Hepatocyte (in vitro differentiated cells): Measurements from ENCODE around the gene ADGRD1. TPM values are rescaled to one million over a fixed set of nuclear protein-coding genes. Genes with fewer than 3 reads are reported as not detected.

Source experiments
- DNase-seq: peaks from one replicate; pipeline ENCODE4 v3.0.0-alpha.2; 2016; ENCODE audit warnings: low spot score
- H2AFZ ChIP-seq: fragments of 200-600 bp; sonication (generic); 2 replicates; pipeline ENCODE4 v1.6.0; 2016; ENCODE audit warnings: antibody characterized with exemption, mild to moderate bottlenecking
- H3K27ac ChIP-seq: fragments of 200-600 bp; sonication (generic); 2 replicates; pipeline ENCODE4 v1.5.1; 2016; ENCODE audit warnings: mild to moderate bottlenecking
- H3K27me3 ChIP-seq: fragments of 200-600 bp; sonication (generic); 2 replicates; pipeline ENCODE4 v1.6.1; 2016
- H3K36me3 ChIP-seq: fragments of 200-600 bp; sonication (generic); replicated peaks from 2 replicates; pipeline ENCODE4 v1.5.1; 2016; ENCODE audit warnings: low read depth; ENCODE audit not compliant: insufficient read depth
- H3K4me1 ChIP-seq: fragments of 200-600 bp; sonication (generic); 2 replicates; pipeline ENCODE4 v1.5.1; 2016; ENCODE audit warnings: mild to moderate bottlenecking, moderate library complexity; ENCODE audit not compliant: insufficient read depth
- H3K4me2 ChIP-seq: fragments of 200-600 bp; sonication (generic); 2 replicates; pipeline ENCODE4 v1.6.0; 2016
- H3K4me3 ChIP-seq: fragments of 200-600 bp; sonication (generic); 2 replicates; pipeline ENCODE4 v1.5.1; 2016; ENCODE audit warnings: mild to moderate bottlenecking
- H3K79me2 ChIP-seq: fragments of 200-600 bp; sonication (generic); 2 replicates; pipeline ENCODE4 v1.6.0; 2017; ENCODE audit warnings: mild to moderate bottlenecking
- H3K9me2 ChIP-seq: fragments of 200-600 bp; sonication (generic); replicated peaks from 2 replicates; pipeline ENCODE4 v1.6.0; 2017; ENCODE audit warnings: mild to moderate bottlenecking; ENCODE audit not compliant: insufficient read depth
- H3K9me3 ChIP-seq: fragments of 200-600 bp; sonication (generic); 2 replicates; pipeline ENCODE4 v1.5.1; 2016; ENCODE audit warnings: low read depth, mild to moderate bottlenecking
- H4K20me1 ChIP-seq: fragments of 200-600 bp; sonication (generic); 2 replicates; pipeline ENCODE4 v1.6.0; 2016; ENCODE audit warnings: mild to moderate bottlenecking; ENCODE audit not compliant: insufficient read depth, poor library complexity, severe bottlenecking
- EZH2 ChIP-seq: fragments of 200-600 bp; sonication (generic); IDR thresholded peaks from 2 replicates; pipeline ENCODE4 v1.6.1; 2016; ENCODE audit warnings: antibody characterized with exemption, mild to moderate bottlenecking, borderline replicate concordance
- EZH2phosphoT487 ChIP-seq: fragments of 200-600 bp; sonication (generic); IDR thresholded peaks from one replicate; pipeline ENCODE4 v1.6.1; 2018; ENCODE audit warnings: antibody characterized with exemption, mild to moderate bottlenecking, low read depth, moderate library complexity; ENCODE audit not compliant: unreplicated experiment, severe bottlenecking
- WGBS: methylation state at CpG from one replicate; pipeline ENCODE4 v1.1.6; 2016; ENCODE audit warnings: low lambda C conversion rate; ENCODE audit errors: missing lambda C conversion rate; 5-methylcytosine and 5-hydroxymethylcytosine counted together
- polyA plus RNA-seq: library from polyadenylated mRNA; unstranded; fragments of >200 nt; fragmentation: Nextera tagmentation; extraction: Ambion mirVana; gene quantifications from 2 replicates; pipeline ENCODE4 v1.2.1, GENCODE V29; 2016
- total RNA-seq: library from RNA; depleted of rRNA; stranded (reverse); fragments of >200 nt; gene quantifications from 2 replicates; pipeline ENCODE4 v1.2.3, GENCODE V29; 2014
- TF ChIP-seq, protein P1 (sequence below): fragments of 200-600 bp; sonication (generic); IDR thresholded peaks from 2 replicates; pipeline ENCODE4 v1.5.1; 2016; ENCODE audit warnings: antibody characterized with exemption, mild to moderate bottlenecking; ENCODE audit not compliant: poor library complexity

Gene ADGRD1
- total and polyA plus RNA-seq, 2 experiments from 2014 or later: 18.1 to 18.5 TPM

DNA sequence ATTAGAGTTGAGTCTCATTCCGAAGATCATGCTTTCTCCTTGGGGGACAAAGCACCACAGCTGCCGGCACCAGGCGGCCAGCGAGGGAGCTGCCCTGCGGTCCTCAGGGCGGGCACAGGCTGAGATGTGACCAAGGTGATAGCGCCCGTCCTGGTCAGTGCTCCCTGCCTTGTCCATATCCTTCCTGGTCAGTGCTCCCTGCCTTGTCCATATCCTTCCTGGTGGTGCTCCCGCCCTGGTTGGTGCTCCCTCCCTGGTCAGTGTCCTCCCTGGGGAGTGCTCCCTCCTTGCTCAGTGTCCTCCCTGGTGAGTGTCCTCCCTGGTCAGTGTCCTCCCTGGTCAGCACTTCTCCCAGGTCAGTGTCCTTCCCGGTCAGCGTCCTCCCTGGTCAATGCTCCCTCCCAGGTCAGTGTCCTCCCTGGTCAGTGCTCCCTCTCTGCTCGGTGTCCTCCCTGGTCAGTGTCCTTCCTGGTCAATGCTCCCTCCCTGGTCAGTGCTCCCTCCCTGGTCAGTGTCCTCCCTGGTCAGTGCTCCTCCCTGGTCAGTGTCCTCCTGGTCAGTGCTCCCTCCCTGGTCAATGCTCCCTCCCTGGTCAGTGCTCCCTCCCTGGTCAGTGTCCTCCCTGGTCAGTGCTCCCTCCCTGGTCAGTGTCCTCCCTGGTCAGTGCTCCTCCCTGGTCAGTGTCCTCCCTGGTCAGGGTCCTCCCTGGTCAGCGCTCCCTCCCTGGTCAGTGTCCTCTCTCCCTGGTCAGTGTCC is 92.2 kb downstream of the ADGRD1 start:
- Histone ChIP-seq H4K20me1 (no peaks in the 10 kb centered on the region), H3K27ac (no peak overlapping the region), H3K9me2 (no peaks in the 10 kb centered on the region), H3K4me1 (no peaks in the 10 kb centered on the region), H3K9me3 (no peaks in the 10 kb centered on the region), H3K27me3 (no peaks in the 10 kb centered on the region), H3K36me3 (no peaks in the 10 kb centered on the region), H3K4me2 (no peak overlapping the region), H3K79me2 (no peaks in the 10 kb centered on the region), H3K4me3 (no peak overlapping the region), H2AFZ (no peak overlapping the region)
- WGBS: 98% methylated on average over 10 of the region's 13 CpGs
- TF ChIP-seq EZH2phosphoT487 (no peak), EZH2 (no peak)
- TF ChIP-seq, protein P1, sequence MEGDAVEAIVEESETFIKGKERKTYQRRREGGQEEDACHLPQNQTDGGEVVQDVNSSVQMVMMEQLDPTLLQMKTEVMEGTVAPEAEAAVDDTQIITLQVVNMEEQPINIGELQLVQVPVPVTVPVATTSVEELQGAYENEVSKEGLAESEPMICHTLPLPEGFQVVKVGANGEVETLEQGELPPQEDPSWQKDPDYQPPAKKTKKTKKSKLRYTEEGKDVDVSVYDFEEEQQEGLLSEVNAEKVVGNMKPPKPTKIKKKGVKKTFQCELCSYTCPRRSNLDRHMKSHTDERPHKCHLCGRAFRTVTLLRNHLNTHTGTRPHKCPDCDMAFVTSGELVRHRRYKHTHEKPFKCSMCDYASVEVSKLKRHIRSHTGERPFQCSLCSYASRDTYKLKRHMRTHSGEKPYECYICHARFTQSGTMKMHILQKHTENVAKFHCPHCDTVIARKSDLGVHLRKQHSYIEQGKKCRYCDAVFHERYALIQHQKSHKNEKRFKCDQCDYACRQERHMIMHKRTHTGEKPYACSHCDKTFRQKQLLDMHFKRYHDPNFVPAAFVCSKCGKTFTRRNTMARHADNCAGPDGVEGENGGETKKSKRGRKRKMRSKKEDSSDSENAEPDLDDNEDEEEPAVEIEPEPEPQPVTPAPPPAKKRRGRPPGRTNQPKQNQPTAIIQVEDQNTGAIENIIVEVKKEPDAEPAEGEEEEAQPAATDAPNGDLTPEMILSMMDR: no peak
- DNase-seq: no peak

DNA sequence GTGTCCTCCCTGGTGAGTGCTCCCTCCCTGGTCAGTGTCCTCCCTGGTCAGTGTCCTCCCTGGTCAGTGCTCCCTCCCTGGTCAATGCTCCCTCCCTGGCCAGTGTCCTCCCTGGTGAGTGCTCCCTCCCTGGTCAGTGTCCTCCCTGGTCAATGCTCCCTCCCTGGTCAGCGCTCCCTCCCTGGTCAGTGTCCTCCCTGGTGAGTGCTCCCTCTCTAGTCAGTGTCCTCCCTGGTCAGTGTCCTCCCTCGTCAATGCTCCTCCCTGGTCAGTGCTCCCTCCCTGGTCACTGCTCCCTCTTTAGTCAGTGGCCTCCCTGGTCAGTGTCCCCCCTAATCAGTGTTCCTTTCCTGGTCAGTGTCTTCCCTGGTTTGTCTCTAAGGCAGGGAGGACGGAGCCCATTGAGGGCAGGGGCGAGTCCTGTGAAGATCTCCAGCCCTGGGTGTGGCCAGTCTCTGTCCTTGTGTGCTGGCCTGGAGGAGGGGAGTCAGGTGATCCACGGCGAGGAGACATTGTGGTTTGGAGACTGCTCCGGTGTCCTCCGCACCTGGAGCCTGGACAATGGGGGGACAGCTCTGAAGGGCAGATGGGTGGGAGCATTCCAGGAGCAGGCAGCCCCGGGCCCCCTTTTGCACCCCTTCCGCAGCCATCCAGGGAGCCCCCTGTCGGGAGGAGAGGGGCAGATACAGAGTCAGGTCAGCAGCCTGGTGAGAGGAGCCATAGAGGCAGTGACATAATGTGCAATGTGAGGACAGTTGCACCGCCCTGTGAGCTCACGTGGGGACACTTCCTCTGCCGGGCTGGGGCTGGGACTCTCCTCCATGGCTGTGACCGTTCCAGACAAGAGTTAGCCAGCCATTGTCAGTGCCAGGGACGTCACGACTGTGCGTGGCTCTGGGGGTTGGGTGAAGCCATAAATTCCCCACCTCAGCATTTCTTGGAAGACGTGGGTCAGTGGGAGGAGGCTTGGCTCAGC is 93.4 kb downstream of the ADGRD1 start:
- Histone ChIP-seq H3K4me2 (no peak overlapping the region), H3K9me2 (no peaks in the 10 kb centered on the region), H3K9me3 (no peaks in the 10 kb centered on the region), H3K36me3 (no peaks in the 10 kb centered on the region), H3K27ac (no peak overlapping the region), H3K4me3 (no peak overlapping the region), H2AFZ (no peak overlapping the region), H3K79me2 (no peaks in the 10 kb centered on the region), H3K4me1 (no peaks in the 10 kb centered on the region), H3K27me3 (no peaks in the 10 kb centered on the region), H4K20me1 (no peaks in the 10 kb centered on the region)
- TF ChIP-seq EZH2 (no peak), EZH2phosphoT487 (no peak)
- TF ChIP-seq, protein P1: no peak
- 85% methylated on average over 18 of the region's 19 CpGs for WGBS
- no peak for DNase-seq

GRCh38 chr12:131047789-131048610 is 94.3 kb downstream of the ADGRD1 start:
- Histone ChIP-seq H3K4me3 (no peak overlapping the region), H3K9me3 (no peaks in the 10 kb centered on the region), H3K4me1 (no peaks in the 10 kb centered on the region), H3K9me2 (no peaks in the 10 kb centered on the region), H3K27ac (no peak overlapping the region), H3K36me3 (no peaks in the 10 kb centered on the region), H3K27me3 (no peaks in the 10 kb centered on the region), H3K79me2 (no peaks in the 10 kb centered on the region), H4K20me1 (no peaks in the 10 kb centered on the region), H2AFZ (no peak overlapping the region), H3K4me2 (no peak overlapping the region)
- TF ChIP-seq EZH2 (no peak), EZH2phosphoT487 (no peak)
- TF ChIP-seq, protein P1: no peak
- 78% methylated on average over 24 of the region's 24 CpGs for WGBS
- no peak for DNase-seq
